Measurements from ENCODE around the gene LRRC4C.

DNA sequence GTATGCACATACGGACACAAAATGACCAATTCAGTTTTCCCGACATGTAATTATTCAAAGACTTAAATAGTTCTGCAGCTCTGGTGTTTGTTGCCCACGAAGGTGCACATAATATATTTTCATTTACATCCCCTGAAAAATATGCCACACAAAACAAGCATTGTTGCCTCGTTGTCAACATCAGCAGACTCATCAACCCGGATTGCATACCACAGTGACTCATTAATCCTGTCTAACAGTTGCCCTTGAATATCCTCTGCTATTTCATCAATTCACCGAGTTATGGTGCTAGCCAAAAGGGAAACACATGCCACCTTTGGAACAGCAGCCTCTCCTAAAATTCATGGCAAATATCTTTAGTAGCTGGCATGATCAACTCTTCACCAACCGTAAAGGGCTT lies 582.2 kb downstream of the LRRC4C start:
- TF ChIP-seq CTCF (IDR thresholded peaks at IDR 0.05), result no peak
- no peak for TF ChIP-seq ZNF138 (CRISPR knock-in tag; conservative IDR thresholded peaks at IDR 0.05)
- no peak for TF ChIP-seq ESRRA (CRISPR knock-in tag; IDR thresholded peaks at IDR 0.05; ENCODE audit: borderline replicate concordance)
- TF ChIP-seq, protein P1, sequence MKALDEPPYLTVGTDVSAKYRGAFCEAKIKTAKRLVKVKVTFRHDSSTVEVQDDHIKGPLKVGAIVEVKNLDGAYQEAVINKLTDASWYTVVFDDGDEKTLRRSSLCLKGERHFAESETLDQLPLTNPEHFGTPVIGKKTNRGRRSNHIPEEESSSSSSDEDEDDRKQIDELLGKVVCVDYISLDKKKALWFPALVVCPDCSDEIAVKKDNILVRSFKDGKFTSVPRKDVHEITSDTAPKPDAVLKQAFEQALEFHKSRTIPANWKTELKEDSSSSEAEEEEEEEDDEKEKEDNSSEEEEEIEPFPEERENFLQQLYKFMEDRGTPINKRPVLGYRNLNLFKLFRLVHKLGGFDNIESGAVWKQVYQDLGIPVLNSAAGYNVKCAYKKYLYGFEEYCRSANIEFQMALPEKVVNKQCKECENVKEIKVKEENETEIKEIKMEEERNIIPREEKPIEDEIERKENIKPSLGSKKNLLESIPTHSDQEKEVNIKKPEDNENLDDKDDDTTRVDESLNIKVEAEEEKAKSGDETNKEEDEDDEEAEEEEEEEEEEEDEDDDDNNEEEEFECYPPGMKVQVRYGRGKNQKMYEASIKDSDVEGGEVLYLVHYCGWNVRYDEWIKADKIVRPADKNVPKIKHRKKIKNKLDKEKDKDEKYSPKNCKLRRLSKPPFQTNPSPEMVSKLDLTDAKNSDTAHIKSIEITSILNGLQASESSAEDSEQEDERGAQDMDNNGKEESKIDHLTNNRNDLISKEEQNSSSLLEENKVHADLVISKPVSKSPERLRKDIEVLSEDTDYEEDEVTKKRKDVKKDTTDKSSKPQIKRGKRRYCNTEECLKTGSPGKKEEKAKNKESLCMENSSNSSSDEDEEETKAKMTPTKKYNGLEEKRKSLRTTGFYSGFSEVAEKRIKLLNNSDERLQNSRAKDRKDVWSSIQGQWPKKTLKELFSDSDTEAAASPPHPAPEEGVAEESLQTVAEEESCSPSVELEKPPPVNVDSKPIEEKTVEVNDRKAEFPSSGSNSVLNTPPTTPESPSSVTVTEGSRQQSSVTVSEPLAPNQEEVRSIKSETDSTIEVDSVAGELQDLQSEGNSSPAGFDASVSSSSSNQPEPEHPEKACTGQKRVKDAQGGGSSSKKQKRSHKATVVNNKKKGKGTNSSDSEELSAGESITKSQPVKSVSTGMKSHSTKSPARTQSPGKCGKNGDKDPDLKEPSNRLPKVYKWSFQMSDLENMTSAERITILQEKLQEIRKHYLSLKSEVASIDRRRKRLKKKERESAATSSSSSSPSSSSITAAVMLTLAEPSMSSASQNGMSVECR (CRISPR knock-in tag; IDR thresholded peaks at IDR 0.05; ENCODE audit: borderline replicate concordance), result no peak
- TF ChIP-seq NFATC4 (CRISPR knock-in tag; IDR thresholded peaks at IDR 0.05), result no peak
- TF ChIP-seq PRRX2 (CRISPR knock-in tag; IDR thresholded peaks at IDR 0.05), result no peak
